Pulmonary artery endothelial cell (primary cell): ENCODE data around the gene FCMR. TPM values are rescaled to one million over a fixed set of nuclear protein-coding genes. Genes with fewer than 3 reads are reported as not detected.
"Not testable (repeated sequence)": the region's sequence is repeated elsewhere in the genome, so short reads cannot be mapped to it uniquely, and the experiment has no call there.

ENCODE experiments used
- DNase-seq: peaks from one replicate; pipeline ENCODE4 v3.0.0-alpha.2; 2011; ENCODE audit warnings: low read depth, low spot score
- total RNA-seq: library from RNA; depleted of rRNA; stranded (reverse); fragments of >200 nt; gene quantifications from 2 replicates; pipeline ENCODE4 v1.2.3, GENCODE V29; 2014

The FCMR gene
- total RNA-seq, 1 donor from 2014 or later: not detected

- no peak for DNase-seq
Measured at GRCh38 chr1:206875752-206876377, 45.9 kb downstream of the FCMR start.

GRCh38 chr1:206873603-206874188 lies 48.0 kb downstream of the FCMR start:
- no peak for DNase-seq

DNA sequence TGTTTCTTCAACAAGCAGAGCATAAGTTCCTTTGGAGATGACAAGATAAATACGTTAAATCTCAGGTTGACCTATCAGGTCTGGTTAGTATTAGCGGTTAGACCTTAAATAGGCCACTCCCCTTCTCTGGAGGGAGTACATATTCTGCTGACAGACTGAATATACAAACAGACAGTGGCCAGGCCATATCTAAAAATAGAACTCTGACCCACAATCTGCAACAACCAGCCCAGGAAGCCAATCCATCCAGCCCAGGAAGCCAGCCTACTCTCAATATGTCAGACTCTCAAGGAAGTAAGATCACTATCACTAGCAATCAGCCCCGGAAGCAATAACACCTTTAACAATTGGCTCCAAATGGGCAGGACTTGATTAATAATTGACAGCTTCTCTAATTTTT lies 49.6 kb downstream of the FCMR start:
- DNase-seq: no peak

DNA sequence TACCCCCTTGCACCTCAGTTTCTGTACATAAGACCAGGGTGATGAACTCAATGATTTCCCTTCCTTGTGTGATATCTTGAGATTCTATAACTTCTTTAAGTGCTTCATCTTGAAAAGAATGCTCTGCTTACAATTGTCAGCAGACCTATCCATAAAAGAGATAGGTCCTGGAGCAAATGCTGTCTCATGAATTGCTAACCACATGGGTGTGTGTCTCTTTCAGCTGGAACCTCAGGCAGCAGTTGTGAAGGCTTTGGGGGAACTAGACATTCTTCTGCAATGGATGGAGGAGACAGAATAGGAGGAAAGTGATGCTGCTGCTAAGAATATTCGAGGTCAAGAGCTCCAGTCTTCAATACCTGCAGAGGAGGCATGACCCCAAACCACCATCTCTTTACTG lies 53.5 kb downstream of the FCMR start:
- DNase-seq: no peak

DNA sequence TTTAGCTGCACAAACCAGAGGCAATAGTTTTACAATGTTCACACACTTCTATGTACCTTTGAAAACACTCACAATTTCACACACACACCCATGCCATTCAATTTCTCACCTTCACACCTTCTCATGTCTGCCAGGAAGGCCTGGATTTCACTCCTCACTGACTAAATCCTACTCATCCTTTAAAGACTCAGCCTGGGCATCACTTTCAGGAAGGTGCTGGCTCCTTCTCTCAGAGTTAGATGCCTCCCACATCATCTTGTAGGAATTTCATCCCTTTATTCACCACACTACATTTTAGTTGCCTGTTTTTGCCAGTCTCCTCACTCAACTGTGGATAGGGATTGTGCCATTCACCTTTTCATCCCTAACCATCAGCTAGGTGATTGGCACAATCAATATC lies 54.0 kb downstream of the FCMR start:
- no peak for DNase-seq

DNA sequence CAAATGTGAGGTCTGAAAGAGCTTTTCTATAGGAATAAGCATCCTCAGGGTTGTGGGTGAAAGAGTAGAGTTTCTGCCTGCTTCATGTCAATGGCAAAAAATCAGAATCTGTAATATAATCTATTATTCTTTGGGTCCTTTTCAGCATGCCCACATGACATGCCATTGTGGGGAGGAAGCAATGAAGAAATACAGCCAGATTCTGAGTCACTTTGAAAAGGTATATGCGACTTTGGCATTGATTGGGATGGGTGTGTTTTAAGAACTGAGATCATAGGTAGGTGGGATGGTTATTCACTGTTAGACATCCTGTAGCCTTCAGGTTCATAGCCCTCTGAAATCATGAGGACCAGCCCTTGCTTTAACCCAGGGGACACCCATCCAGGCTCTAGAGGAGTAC lies 54.5 kb downstream of the FCMR start:
- DNase-seq: no peak

GRCh38 chr1:206866062-206866461 lies 55.7 kb downstream of the FCMR start:
- DNase-seq: no peak

DNA sequence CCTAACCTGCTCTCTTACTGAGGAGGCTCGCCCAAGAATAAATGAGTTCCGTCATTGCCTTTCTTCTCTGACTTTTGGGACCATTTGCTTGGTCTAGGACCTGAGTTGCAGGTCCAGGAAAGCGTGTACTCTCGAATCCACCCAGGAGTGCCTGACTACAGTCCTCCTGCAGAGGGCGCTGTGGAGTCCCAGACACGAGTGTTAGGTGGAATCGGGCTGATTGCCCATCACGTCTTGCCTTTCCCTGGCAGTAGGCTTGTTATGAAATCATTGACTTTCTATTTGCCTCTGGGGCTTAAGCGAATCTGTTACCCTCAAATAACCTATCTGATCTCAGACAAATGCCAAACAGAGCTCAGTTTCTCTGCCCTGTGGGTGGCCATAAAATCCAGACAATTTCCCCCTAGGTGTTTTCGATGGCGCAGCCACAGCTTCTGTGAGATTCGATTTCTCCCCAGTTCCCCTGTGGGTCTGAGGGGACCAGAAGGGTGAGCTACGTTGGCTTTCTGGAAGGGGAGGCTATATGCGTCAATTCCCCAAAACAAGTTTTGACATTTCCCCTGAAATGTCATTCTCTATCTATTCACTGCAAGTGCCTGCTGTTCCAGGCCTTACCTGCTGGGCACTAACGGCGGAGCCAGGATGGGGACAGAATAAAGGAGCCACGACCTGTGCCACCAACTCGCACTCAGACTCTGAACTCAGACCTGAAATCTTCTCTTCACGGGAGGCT lies 56.6 kb downstream of the FCMR start, which contains the start of gene IL20:
TSS of gene IL20 (plus strand) at position 685 of the 733 bp plus-strand sequence. CDS start 230 bp downstream, outside the sequence.
- DNase-seq: no peak

DNA sequence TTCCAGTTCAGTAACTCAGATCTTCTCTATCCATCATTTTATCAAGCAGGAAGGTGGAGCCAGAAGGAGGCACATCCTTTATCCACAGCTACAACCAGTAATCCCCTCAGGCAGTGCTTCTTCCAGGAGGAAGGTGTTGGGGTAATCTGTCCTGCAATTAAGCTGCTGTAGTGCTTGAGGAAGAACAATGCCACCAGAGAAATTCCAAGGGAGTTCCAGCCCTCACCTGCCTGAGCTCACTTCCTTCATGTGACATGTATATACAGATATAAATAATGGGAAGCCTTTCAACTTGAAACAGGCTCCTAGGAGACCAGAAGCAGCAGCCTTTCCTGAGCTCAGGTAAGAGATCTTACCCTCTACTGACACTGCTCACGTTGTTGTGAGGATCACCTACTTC lies 58.5 kb downstream of the FCMR start:
- no peak for DNase-seq

GRCh38 chr1:206860165-206860564 lies 61.6 kb downstream of the FCMR start:
- DNase-seq: no peak

- no peak for DNase-seq
Measured at GRCh38 chr1:206859082-206859521, 62.6 kb downstream of the FCMR start.

DNA sequence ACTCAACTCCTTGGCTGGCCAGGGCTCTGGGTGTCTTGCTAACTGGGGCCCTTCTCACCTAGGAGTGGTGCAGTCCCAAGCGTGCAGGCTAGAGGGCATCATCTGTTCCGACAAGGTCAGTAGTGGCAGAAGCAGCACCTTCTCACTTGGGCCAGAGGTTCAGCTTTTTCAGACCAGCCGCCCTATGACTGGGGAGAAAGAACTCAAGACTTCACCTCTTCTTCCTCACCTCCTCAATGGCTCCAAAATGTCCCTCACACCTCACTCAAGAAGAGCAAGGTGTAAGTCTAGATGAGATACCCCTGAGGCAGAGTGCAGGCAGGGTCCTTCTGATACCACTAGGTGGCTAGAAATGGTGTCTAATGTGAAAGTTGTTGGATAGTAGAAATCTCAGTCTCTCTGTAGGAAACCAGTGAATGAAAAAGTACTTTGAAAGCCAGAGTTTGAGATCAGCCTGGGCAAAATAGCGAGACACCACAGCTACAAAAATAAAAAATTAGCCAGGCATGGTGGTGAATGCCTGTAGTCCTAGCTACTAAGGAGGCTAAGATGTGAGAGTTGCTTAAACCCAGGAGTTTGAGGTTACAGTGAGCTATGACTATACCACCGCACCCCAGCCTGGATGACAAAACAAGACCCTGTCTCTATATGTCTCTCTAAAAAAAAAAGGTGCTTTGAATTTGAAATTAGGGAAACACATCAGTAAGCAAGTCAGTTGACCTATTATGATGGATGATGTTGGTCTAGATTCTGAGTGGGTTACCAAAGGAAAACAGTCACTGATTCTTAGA lies 64.9 kb downstream of the FCMR start:
- DNase-seq: no peak

GRCh38 chr1:206855859-206856258 lies 65.9 kb downstream of the FCMR start:
- no peak for DNase-seq

DNA sequence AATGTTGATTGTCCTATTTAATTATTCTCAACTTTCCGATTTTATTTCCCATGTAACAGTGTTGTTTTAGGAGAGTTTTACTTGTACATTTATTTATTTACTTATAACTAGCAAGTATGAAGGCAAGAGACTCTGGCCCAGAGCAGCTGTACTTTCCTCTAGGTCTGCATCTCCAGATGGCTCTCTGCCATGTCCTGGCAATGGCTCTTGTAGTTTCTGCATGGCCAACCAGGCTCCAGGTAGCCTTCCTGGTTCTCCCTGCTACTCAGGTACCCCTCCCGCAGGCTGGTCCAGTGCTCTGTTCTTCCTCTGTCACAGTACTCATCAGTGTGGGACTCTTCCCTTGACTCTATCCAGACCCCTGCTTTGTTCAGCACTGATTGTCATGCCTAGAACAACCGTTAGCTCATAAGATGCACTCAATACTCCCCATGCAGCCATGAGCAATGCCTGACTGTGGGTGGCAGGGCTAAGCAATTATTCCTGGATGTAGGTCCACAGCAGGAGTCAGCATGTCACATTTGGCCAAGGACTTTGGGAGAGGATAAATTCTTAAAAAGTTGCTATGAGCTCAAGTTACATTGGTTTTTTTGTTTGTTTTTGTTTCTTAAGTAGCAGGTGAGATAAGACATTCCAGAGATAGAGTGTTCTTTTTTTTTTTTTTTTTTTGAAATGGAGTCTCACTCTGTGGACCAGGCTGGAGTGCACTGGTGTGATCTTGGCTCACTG lies 67.2 kb downstream of the FCMR start:
- DNase-seq: no peak

- not testable (repeated sequence) for DNase-seq
Measured at GRCh38 chr1:206853696-206854095, 68.0 kb downstream of the FCMR start.

Other genes starting within 250 kb of the FCMR start
- 40.9 and 44.5 TPM in 2 replicates for gene MAPKAPK2, start 237.0 kb downstream of the FCMR start, total RNA-seq
- not detected in 2 replicates for gene IL19, start 151.2 kb downstream of the FCMR start, total RNA-seq
- gene IL10, start 149.4 kb downstream of the FCMR start, total RNA-seq: not detected in 2 replicates
- not detected in 2 replicates for gene IL20, start 56.3 kb downstream of the FCMR start, total RNA-seq
- not detected in 2 replicates for gene IL24, start 24.5 kb downstream of the FCMR start, total RNA-seq
- not detected in 2 replicates for gene PIGR, start 24.5 kb upstream of the FCMR start, total RNA-seq
- gene FCAMR, start 48.5 kb upstream of the FCMR start, total RNA-seq: not detected in 2 replicates
- under 0.01 TPM in 1 of 2 replicates, not detected in the other for gene C1orf116, start 110.8 kb upstream of the FCMR start, total RNA-seq
- 7.3 and 10.4 TPM in 2 replicates for gene YOD1, start 129.3 kb upstream of the FCMR start, total RNA-seq
- 1.1 and 1.8 TPM in 2 replicates for gene PFKFB2, start 131.3 kb upstream of the FCMR start, total RNA-seq
- not detected in 2 replicates for gene C4BPB, start 166.9 kb upstream of the FCMR start, total RNA-seq
- not detected in 2 replicates for gene C4BPA, start 182.3 kb upstream of the FCMR start, total RNA-seq